AG10803 (cell line): ENCODE results near the gene REX1BD.

Experiments
- DNase-seq: peaks from one replicate; pipeline ENCODE4 v3.0.0; 2010; ENCODE audit warnings: low read depth
- H3K4me3 ChIP-seq: 2 replicates; pipeline ENCODE4 v1.5.1; 2011; ENCODE audit warnings: mild to moderate bottlenecking, low read length, control low read depth
- CTCF ChIP-seq: conservative IDR thresholded peaks from 2 replicates; pipeline ENCODE4 v1.5.1; 2011; ENCODE audit warnings: mild to moderate bottlenecking, low read length, control low read depth, inconsistent platforms

REX1BD gene

DNA sequence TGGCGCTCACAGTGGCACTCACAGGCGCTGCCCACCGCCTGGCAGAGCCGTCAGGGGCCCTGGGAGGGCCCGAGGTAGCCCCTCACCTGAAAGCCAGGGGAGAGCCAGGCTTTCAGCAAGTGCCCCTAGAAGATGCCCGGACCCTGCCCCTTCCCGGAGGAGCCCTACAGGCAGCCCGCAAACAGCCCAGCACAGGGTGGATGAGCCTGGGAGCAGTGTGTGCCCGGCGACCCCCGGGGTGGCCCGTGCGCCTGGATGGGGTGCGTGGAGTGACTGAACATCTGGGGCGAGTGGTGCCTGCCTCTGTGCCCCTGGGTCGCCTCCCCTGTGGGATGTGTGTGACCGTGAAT lies 16.6 kb downstream of the REX1BD start:
- no peak overlapping the region for H3K4me3 ChIP-seq
- no peak for DNase-seq
- no peak for TF ChIP-seq CTCF

GRCh38 chr19:18605546-18606280 lies 17.1 kb downstream of the REX1BD start:
- H3K4me3 ChIP-seq: no peak overlapping the region
- TF ChIP-seq CTCF: no peak
- DNase-seq: no peak

DNA sequence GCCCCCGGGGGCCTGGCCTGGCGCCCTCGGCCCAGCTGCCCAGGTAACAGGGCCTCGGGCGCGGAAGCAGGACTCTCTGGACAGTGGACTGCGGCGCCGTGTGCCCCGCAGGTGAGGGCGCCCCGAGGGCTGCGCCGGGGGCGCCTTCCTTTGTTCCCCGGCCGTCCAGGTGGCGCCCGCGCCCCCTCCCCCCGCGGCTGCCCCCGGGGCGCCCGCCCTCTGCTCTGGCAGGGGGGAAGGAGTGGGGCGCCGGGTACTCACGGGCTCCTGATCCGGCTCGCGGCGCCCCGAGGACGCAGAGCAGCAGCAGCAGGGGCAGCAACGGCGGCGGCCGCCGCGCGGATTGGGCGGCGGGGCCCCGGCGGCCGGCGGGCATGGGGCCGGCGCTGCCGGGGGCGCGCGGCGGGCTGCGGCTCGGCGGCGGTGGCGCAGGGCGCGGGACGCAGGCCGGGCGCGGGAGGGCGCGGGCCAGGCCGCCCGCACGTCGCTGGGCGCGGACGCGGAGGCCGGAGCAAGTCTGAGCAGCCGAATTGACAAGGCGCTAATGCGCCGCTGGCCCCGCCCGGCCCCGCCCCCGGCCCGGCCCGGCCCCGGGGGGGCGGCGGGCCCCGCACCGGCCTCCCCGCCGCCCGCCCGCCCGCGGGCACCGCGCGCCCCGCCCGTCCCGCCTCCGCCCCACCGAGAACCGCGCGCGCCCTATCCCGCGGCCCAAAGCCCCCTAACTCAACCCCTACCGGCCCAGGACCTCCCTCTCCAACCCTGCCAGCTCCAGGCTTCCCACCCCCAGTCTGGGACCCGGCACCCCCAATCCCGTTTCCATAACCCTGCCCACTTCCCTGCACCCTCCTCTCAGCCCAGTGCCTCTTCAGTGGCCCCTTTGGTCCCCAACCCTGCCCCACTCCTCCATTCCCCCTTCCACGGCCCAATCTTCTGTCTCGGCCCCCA lies 18.0 kb downstream of the REX1BD start, which contains the start of gene CRLF1:
Gene CRLF1 (minus strand): TSS at position 519 of the 945 bp plus-strand sequence. CDS start 143 bp downstream, at position 376.
- DNase-seq: no peak
- no peak within 1 kb of the TSS; the same call in 1 of the 2 replicates for H3K4me3 ChIP-seq
- no peak for TF ChIP-seq CTCF

GRCh38 chr19:18607226-18608101 lies 18.9 kb downstream of the REX1BD start:
- no peak overlapping the region for H3K4me3 ChIP-seq
- no peak for DNase-seq
- no peak for TF ChIP-seq CTCF

GRCh38 chr19:18608102-18608804 lies 19.7 kb downstream of the REX1BD start:
- no peak for DNase-seq
- H3K4me3 ChIP-seq: no peak overlapping the region
- TF ChIP-seq CTCF: no peak

DNA sequence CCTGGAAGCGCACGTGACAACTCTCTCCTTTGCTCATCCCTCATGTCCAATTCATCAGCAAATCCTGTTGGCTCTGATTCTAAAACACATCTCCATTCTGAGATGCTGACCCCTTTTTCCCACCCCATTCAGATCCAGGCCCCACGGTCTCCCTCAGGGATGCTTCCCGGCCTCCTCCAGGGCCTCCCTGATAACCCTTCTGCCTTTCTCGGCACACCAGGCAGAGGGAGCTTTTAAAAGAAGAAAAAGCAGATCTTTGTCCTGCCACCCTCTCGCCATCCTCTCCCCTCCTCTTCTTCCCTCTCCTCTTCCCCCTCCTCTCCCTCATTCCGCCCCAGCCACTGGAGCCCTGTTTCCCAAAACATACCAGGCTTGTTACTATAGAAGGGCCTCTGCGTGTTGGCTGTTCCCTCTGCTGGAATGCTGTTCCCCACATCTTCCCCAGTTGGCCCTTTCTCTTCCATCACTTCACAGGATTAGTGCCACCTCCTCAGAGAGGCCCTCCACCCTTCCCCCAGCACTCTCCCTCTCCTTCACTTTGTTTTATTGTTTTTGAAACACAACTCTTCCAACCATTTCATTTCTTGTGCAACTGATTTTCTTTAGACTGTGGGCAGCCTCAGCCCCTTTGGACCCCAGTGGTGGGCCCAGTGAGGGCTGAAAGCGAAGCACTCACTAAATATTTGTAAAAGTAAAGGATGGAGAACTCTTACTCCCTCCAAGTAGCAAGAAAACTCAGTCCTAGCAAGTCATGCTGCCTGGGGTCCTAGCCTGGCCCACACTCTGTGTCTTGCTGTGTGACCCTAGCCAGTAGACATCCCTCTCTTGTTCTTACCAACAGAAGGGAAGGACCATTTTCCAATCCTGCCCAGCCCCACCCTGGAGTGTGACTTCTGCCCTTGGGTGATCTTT lies 20.5 kb downstream of the REX1BD start:
- H3K4me3 ChIP-seq: no peak overlapping the region
- TF ChIP-seq CTCF: no peak
- no peak for DNase-seq
